ENCODE results near the gene RNF151. TPM values are rescaled to one million over a fixed set of nuclear protein-coding genes. Genes with fewer than 3 reads are reported as not detected.

Gene RNF151
- total RNA-seq, 1 experiment from 2014 or later: not detected

DNA sequence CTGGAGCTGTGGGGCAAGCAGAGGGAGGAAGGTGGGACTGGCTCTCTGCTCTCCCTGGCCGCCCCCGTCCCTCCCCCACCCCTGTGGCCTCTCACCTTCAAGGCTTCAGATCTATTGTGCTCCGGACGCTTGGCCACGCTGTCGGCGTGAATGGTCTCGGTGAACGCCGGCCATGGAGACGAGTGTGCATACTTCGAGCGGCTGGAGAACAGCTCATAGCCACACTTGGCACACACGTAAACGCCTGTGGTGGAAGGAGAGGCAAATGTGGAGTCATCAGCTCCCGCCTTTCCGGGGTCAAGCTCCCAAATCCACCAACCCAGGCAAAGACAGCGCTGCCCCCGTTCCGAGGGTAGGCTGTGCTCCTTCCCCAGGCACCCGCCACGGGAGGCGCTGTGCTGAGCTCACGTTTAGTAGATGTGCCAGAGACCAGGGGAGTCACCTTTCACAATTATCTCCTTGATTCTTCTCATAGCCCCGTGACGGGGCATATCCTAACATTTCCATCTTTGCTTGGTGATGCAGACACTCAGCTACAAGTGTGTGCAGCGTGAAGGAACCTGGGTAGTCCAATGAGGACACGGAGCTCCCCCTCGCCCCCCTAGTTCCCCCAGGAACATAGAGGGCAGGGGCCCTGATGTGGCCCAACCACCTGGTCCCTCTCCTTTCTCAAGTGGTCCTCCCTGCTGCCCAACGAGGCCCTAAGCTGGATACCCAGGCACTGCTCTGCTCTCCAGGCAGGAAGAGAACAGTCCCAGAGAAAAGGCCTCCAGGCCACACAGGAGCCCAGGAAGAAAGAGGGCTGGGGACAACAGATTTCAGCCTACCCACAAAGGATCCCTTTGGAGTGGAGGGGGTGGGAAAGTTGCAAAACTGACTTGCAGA is 25.3 kb upstream of the RNF151 start:
- no peaks in the 10 kb centered on the region for H3K9me2 ChIP-seq (replicated peaks; ENCODE audit: insufficient read depth, low read length)
- H3K9ac ChIP-seq (ENCODE audit: low read length): peak overlapping the region; percentile 92
- H3K27me3 ChIP-seq (ENCODE audit: low read length): no peaks in the 10 kb centered on the region
- H3K79me2 ChIP-seq (ENCODE audit: low read length): no peaks in the 10 kb centered on the region
- H3K27ac ChIP-seq (ENCODE audit: low read length): peak overlapping the region; percentile 58
- H3K4me2 ChIP-seq (ENCODE audit: low read depth, low read length, poor library complexity, severe bottlenecking): peak overlapping the region; percentile 94
- H3K4me1 ChIP-seq (ENCODE audit: low read length): peaks cover 21% of the 10 kb centered on the region
- peak overlapping the region; percentile 96 for H3K4me3 ChIP-seq (ENCODE audit: low read length)
- no peaks in the 10 kb centered on the region for H3K9me3 ChIP-seq (ENCODE audit: low read length)
- H3K36me3 ChIP-seq (ENCODE audit: insufficient read depth, low read length): no peaks in the 10 kb centered on the region
- H4K20me1 ChIP-seq (ENCODE audit: insufficient read depth, low read depth, low read length): no peaks in the 10 kb centered on the region; the same call in 1 of the 2 replicates
- no peak for DNase-seq
- no peak overlapping the region for H2AFZ ChIP-seq (ENCODE audit: low read length)

DNA sequence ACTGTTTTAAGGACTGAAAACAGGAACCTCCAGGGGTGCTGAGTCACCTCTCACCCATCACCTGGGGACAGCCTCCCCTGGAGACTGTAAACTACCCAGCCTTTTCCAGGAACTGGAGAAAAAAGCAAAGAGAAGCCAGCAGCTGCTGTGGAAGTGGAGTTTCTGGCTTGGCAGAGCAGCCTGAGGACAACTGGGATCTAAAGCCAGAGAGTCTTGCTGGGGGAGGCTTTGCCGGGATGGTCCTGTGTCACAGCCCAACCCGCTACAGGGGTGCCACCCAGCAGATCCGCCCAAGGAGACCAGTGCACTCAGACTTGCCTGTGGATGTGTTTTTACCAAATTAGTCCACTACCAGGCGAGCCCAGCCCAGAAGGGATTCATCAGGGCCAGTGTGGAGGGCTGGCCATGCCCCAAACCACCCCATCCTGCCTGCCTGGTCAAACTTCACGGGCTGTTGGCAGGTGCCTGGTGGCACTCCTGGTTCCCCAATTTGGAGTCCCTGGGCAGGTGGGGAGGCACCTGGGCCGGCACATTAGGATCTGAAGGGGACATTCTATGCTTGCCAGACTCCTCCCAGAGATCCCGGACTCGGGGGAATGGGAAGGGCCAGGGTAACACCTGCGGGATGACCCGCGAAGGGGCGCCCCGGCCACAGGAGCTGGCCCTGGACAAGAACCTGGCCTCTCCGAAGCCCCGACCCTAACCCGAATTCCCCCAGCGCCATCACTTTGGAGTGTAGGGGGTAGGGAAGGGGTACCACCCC is 24.4 kb upstream of the RNF151 start:
- peak overlapping the region; percentile 92 for H3K9ac ChIP-seq (ENCODE audit: low read length)
- H3K27ac ChIP-seq (ENCODE audit: low read length): peak overlapping the region; percentile 58
- no peaks in the 10 kb centered on the region for H3K9me2 ChIP-seq (replicated peaks; ENCODE audit: insufficient read depth, low read length)
- peak overlapping the region; percentile 94 for H3K4me2 ChIP-seq (ENCODE audit: low read depth, low read length, poor library complexity, severe bottlenecking)
- H3K79me2 ChIP-seq (ENCODE audit: low read length): no peaks in the 10 kb centered on the region
- peak; percentile 83 for DNase-seq
- peaks cover 21% of the 10 kb centered on the region for H3K4me1 ChIP-seq (ENCODE audit: low read length)
- peak overlapping the region; percentile 96 for H3K4me3 ChIP-seq (ENCODE audit: low read length)
- peak overlapping the region; percentile 98; the same call in 1 of the 2 replicates for H2AFZ ChIP-seq (ENCODE audit: low read length)
- no peaks in the 10 kb centered on the region for H3K36me3 ChIP-seq (ENCODE audit: insufficient read depth, low read length)
- H3K27me3 ChIP-seq (ENCODE audit: low read length): no peaks in the 10 kb centered on the region
- no peaks in the 10 kb centered on the region for H3K9me3 ChIP-seq (ENCODE audit: low read length)
- no peaks in the 10 kb centered on the region; the same call in 1 of the 2 replicates for H4K20me1 ChIP-seq (ENCODE audit: insufficient read depth, low read depth, low read length)

DNA sequence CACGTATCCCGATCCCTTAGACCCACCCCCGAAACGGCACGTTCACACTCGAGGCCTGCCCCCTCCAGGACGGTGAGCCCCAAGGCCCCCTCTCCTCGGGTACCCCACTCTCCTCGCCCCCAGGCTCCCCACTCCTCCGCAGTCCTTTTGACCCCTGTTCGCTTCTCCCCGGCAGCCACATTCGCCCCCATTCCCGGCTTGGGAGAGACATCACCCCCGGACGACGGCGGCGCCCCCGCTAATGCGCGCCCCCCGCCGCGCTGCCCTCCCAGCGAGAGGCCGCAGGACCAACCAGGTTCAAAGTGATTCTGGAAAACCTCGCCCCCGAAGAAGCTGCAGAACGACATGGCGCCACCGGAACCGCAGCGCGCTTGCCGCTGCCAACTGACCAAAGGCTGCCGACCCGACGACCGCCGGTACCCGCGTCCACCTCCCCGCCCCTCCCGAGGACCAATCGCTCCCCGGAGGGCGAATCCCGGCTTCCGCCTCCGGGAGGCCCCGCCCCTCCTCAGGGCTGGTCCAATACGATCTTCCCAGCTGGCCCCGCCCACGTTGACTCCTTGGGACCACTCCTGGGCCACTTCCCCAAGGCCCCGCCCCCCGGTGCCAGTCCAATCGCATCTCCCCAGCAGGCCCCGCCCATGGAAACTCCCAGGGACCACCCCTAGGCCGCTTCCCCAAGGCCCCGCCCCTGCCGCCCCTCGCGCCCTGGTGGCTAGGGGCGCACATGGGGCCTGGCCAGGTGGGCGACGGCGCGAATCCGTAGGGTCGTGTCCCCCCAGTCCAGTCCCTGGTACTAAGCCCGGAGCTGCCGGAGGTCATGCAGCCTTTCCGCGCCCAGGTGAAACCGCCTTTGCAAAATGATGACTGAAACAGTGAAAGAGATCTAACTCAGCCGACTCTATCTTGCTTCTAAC is 23.6 kb upstream of the RNF151 start, which contains the start of gene MSRB1:
MSRB1 (minus strand) TSS at position 390 of the 917 bp plus-strand sequence; CDS start at position 347, 43 bp downstream.
- Histone ChIP-seq H3K9ac (ENCODE audit: low read length) (peak within 1 kb of the TSS; percentile 92), H3K79me2 (ENCODE audit: low read length) (no peaks in the 10 kb centered on the region), H3K4me1 (ENCODE audit: low read length) (peaks cover 21% of the 10 kb centered on the region), H3K36me3 (ENCODE audit: insufficient read depth, low read length) (no peaks in the 10 kb centered on the region), H3K4me3 (ENCODE audit: low read length) (peak within 1 kb of the TSS; percentile 96), H4K20me1 (ENCODE audit: insufficient read depth, low read depth, low read length) (no peaks in the 10 kb centered on the region; the same call in 1 of the 2 replicates), H3K9me3 (ENCODE audit: low read length) (no peaks in the 10 kb centered on the region), H3K27ac (ENCODE audit: low read length) (peak within 1 kb of the TSS; percentile 58), H3K4me2 (ENCODE audit: low read depth, low read length, poor library complexity, severe bottlenecking) (peak within 1 kb of the TSS; percentile 94), H2AFZ (ENCODE audit: low read length) (peak within 1 kb of the TSS; percentile 98), H3K27me3 (ENCODE audit: low read length) (no peaks in the 10 kb centered on the region), H3K9me2 (replicated peaks; ENCODE audit: insufficient read depth, low read length) (no peaks in the 10 kb centered on the region)
- DNase-seq: peak; percentile 100

DNA sequence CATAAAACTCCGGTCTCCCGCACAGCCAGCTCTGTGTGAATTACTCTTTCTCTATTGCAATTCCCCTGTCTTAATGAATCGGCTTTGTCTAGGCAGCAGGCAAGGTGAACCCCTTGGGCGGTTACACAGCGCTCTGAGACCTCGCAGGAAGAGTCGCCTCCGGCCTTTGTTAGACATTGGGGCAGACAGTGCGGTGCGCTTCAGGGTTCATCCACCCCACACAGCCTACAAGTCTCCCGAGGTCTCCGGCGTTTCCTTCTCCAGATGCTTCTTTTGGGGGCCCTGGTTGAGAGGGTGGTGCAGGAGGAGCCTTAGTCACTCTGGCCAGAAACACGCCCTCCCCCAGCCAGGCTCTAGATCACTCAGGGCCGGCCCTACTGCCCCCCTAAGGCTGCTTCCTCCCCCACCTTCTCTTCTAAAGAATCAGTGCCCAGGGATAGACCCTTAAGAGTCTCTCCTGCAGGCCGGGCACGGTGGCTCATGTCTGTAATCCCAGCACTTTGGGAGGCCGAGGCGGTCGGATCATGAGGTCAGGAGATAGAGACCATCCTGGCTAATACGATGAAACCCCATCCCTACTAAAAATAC is 21.9 kb upstream of the RNF151 start:
- no peaks in the 10 kb centered on the region for H3K27me3 ChIP-seq (ENCODE audit: low read length)
- H3K9ac ChIP-seq (ENCODE audit: low read length): no peak overlapping the region
- H3K4me3 ChIP-seq (ENCODE audit: low read length): no peak overlapping the region
- H3K27ac ChIP-seq (ENCODE audit: low read length): no peak overlapping the region
- no peaks in the 10 kb centered on the region for H3K9me2 ChIP-seq (replicated peaks; ENCODE audit: insufficient read depth, low read length)
- no peaks in the 10 kb centered on the region for H3K79me2 ChIP-seq (ENCODE audit: low read length)
- no peaks in the 10 kb centered on the region for H3K36me3 ChIP-seq (ENCODE audit: insufficient read depth, low read length)
- H3K4me1 ChIP-seq (ENCODE audit: low read length): peaks cover 21% of the 10 kb centered on the region
- DNase-seq: no peak
- no peaks in the 10 kb centered on the region for H3K9me3 ChIP-seq (ENCODE audit: low read length)
- no peaks in the 10 kb centered on the region; the same call in 1 of the 2 replicates for H4K20me1 ChIP-seq (ENCODE audit: insufficient read depth, low read depth, low read length)
- no peak overlapping the region for H3K4me2 ChIP-seq (ENCODE audit: low read depth, low read length, poor library complexity, severe bottlenecking)
- no peak overlapping the region for H2AFZ ChIP-seq (ENCODE audit: low read length)

DNA sequence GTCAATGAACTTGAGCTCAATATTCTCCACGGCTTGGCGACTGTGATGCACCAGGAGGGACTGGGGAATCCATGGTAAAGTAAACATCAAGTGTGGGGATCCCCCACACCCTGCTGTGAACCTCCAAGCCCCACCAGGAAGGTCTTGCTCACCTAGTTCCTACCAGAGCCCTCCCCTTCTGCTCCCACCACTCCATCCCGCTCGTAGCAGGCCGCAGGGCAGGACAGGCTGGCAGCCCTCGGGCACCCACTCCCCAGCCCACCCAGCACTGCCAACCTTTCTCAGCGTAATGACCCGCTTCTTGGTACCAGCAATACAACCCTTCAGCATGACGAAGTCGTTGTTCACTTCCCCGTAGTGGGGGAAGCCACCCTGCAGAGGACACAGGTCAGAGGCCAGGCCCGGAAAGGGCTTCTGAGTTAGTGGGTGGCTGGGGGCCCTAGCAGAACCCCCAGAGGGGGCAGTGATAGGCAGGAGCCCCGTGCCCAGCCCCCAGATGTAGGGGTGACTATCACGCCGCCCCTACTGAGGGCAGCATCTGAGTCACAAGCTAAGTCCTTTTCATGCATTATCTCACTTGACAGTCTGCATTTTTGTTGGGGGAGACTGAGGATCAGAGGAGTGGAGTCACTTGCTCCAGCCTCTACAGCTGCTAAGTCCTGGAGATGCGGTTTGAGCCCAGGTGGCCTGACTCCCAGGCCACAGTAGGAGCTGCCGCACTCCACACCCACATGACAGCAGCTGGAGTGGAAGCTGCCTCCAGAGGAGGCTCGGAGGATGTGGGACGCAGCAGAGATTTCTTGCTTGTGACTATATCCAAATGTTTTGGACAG is 20.9 kb upstream of the RNF151 start:
- no peak overlapping the region for H2AFZ ChIP-seq (ENCODE audit: low read length)
- no peaks in the 10 kb centered on the region; the same call in 1 of the 2 replicates for H4K20me1 ChIP-seq (ENCODE audit: insufficient read depth, low read depth, low read length)
- no peaks in the 10 kb centered on the region for H3K9me2 ChIP-seq (replicated peaks; ENCODE audit: insufficient read depth, low read length)
- H3K9me3 ChIP-seq (ENCODE audit: low read length): no peaks in the 10 kb centered on the region
- no peaks in the 10 kb centered on the region for H3K79me2 ChIP-seq (ENCODE audit: low read length)
- DNase-seq: no peak
- peaks cover 21% of the 10 kb centered on the region for H3K4me1 ChIP-seq (ENCODE audit: low read length)
- H3K4me3 ChIP-seq (ENCODE audit: low read length): no peak overlapping the region
- H3K9ac ChIP-seq (ENCODE audit: low read length): no peak overlapping the region
- no peaks in the 10 kb centered on the region for H3K27me3 ChIP-seq (ENCODE audit: low read length)
- no peak overlapping the region for H3K27ac ChIP-seq (ENCODE audit: low read length)
- H3K36me3 ChIP-seq (ENCODE audit: insufficient read depth, low read length): no peaks in the 10 kb centered on the region
- no peak overlapping the region for H3K4me2 ChIP-seq (ENCODE audit: low read depth, low read length, poor library complexity, severe bottlenecking)

DNA sequence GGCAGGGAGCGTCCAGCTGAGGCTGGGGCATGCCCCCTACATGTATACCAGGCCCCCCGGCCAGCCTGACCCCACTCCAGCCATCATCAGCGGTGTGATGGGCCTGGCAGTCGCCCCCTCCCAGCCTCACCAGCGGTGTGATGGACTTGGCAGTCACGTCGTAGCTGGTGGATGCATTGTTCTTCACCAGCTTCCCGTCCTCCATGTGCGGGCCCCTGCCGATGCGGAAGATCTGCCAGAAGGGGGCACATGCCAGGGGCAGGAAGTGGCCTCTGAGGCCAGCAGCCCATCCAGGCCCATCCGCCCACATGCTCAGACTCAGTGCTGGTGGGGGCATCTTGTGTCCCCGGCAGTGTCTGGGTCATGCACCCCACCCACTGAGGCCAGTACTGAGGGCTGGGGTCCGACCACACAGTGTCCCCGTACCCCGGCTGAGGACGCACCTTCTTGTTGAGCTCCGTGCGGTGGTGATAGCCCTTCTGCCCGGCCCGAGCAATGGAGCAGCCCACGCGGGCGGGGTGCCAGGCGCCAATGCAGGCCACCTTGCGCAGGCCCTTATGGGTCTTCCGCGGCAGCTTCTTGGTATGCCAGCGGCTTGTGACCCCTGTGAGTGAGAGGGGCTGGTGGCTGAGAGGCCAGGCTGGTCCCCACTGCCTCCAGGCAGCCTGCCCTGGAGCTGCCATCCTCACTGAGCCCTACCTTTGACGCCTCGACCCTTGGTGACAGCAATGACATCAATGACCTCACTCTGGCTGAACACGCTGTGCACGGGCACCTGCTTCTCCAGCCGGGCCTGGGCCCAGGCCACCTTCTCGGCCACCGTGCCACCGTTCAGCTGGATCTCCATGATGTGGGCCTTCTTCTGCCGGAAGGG is 19.9 kb upstream of the RNF151 start:
- no peaks in the 10 kb centered on the region for H3K27me3 ChIP-seq (ENCODE audit: low read length)
- no peaks in the 10 kb centered on the region for H3K79me2 ChIP-seq (ENCODE audit: low read length)
- DNase-seq: no peak
- H3K9me3 ChIP-seq (ENCODE audit: low read length): no peaks in the 10 kb centered on the region
- no peaks in the 10 kb centered on the region for H3K9me2 ChIP-seq (replicated peaks; ENCODE audit: insufficient read depth, low read length)
- H3K9ac ChIP-seq (ENCODE audit: low read length): no peak overlapping the region
- peaks cover 17% of the 10 kb centered on the region for H3K4me1 ChIP-seq (ENCODE audit: low read length)
- H4K20me1 ChIP-seq (ENCODE audit: insufficient read depth, low read depth, low read length): no peaks in the 10 kb centered on the region; the same call in 1 of the 2 replicates
- no peak overlapping the region for H3K27ac ChIP-seq (ENCODE audit: low read length)
- H2AFZ ChIP-seq (ENCODE audit: low read length): no peak overlapping the region
- no peak overlapping the region for H3K4me3 ChIP-seq (ENCODE audit: low read length)
- no peaks in the 10 kb centered on the region for H3K36me3 ChIP-seq (ENCODE audit: insufficient read depth, low read length)
- H3K4me2 ChIP-seq (ENCODE audit: low read depth, low read length, poor library complexity, severe bottlenecking): no peak overlapping the region

All from Karpas-422 (cell line).